PC-9 (cell line): ENCODE measurements around the gene MBD3L3. TPM values are rescaled to one million over a fixed set of nuclear protein-coding genes. Genes with fewer than 3 reads are reported as not detected.

Source experiments
- BruUV-seq: library from RNA; stranded (reverse); fragments of 400-500 nt; replicated peaks from 2 replicates; lab custom pipeline; 2021; lab: Mats Ljungman, UMichigan
- CTCF ChIA-PET: fragments of 300-600 bp; sonication (Branson Sonifier 250); formaldehyde crosslinking; loops from one replicate; lab custom pipeline; 2022; ENCODE audit warnings: antibody characterized with exemption; lab: Charles Lee
- POLR2A ChIA-PET: fragments of 300-600 bp; sonication (Branson Sonifier 250); formaldehyde crosslinking; loops from one replicate; lab custom pipeline; 2022; ENCODE audit warnings: antibody characterized with exemption; ENCODE audit not compliant: unreplicated experiment; lab: Charles Lee
- DNase-seq, 2 experiments: peaks; one replicate each; pipeline versions ENCODE4 v3.0.0 to v3.0.0-alpha.2; 2015 to 2022; ENCODE audit warnings: mixed read lengths in 1 of 2
- H2AFZ ChIP-seq: fragments of 200-600 bp; sonication (generic); 2 replicates; pipeline ENCODE4 v1.8.1; 2017; ENCODE audit warnings: antibody characterized with exemption
- H3F3A ChIP-seq: fragments of 200-600 bp; sonication (generic); 2 replicates; pipeline ENCODE4 v1.8.1; 2017; ENCODE audit warnings: antibody characterized with exemption, mild to moderate bottlenecking, low read depth; ENCODE audit not compliant: insufficient read depth
- H3K27ac ChIP-seq: fragments of 200-600 bp; sonication (generic); 2 replicates; pipeline ENCODE4 v1.6.1; 2016; ENCODE audit warnings: mixed run types
- H3K27me3 ChIP-seq: fragments of 200-600 bp; sonication (generic); 2 replicates; pipeline ENCODE4 v1.6.1; 2016; ENCODE audit warnings: low read depth, mixed run types; ENCODE audit not compliant: insufficient read depth
- H3K36me3 ChIP-seq: fragments of 200-600 bp; sonication (generic); 2 replicates; pipeline ENCODE4 v1.6.1; 2016; ENCODE audit warnings: low read depth, mixed run types
- H3K4me1 ChIP-seq: fragments of 200-600 bp; sonication (generic); replicated peaks from 2 replicates; pipeline ENCODE4 v1.6.1; 2016; ENCODE audit warnings: mixed run types; ENCODE audit not compliant: insufficient read depth
- H3K4me2 ChIP-seq: fragments of 200-600 bp; sonication (generic); 2 replicates; pipeline ENCODE4 v1.6.1; 2017; ENCODE audit warnings: mixed run types
- H3K4me3 ChIP-seq: fragments of 200-600 bp; sonication (generic); 2 replicates; pipeline ENCODE4 v1.6.1; 2016; ENCODE audit warnings: mixed run types
- H3K79me2 ChIP-seq: fragments of 200-600 bp; sonication (generic); 2 replicates; pipeline ENCODE4 v1.6.1; 2017; ENCODE audit warnings: low read depth, mixed run types
- H3K9me2 ChIP-seq: fragments of 200-600 bp; sonication (generic); 2 replicates; pipeline ENCODE4 v1.8.1; 2017; ENCODE audit warnings: mild to moderate bottlenecking; ENCODE audit not compliant: insufficient read depth
- H3K9me3 ChIP-seq: fragments of 200-600 bp; sonication (generic); 2 replicates; pipeline ENCODE4 v1.8.1; 2016; ENCODE audit warnings: low read depth; ENCODE audit not compliant: insufficient read depth
- H4K20me1 ChIP-seq: fragments of 200-600 bp; sonication (generic); 2 replicates; pipeline ENCODE4 v1.8.1; 2017; ENCODE audit not compliant: insufficient read depth
- EZH2 ChIP-seq: fragments of 200-600 bp; sonication (generic); IDR thresholded peaks from 2 replicates; pipeline ENCODE4 v1.8.0; 2017; ENCODE audit warnings: antibody characterized with exemption, low read depth
- intact Hi-C: fragments of 100-400 bp; cut with micrococcal nuclease; formaldehyde crosslinking; loops from one replicate; pipeline ENCODE4 v1.10.0; 2022; ENCODE audit not compliant: unreplicated experiment
- total RNA-seq: library from RNA; stranded (reverse); gene quantifications from 2 replicates; pipeline ENCODE4 v1.2.3, GENCODE V29; 2021
- TF ChIP-seq, protein P1 (sequence below): fragments of 200-600 bp; sonication (generic); conservative IDR thresholded peaks from 2 replicates; pipeline ENCODE4 v1.6.1; 2017; ENCODE audit warnings: mixed run types, antibody characterized with exemption, mild to moderate bottlenecking, moderate library complexity

Gene MBD3L3
- total RNA-seq, 1 experiment from 2014 or later: not detected

DNA sequence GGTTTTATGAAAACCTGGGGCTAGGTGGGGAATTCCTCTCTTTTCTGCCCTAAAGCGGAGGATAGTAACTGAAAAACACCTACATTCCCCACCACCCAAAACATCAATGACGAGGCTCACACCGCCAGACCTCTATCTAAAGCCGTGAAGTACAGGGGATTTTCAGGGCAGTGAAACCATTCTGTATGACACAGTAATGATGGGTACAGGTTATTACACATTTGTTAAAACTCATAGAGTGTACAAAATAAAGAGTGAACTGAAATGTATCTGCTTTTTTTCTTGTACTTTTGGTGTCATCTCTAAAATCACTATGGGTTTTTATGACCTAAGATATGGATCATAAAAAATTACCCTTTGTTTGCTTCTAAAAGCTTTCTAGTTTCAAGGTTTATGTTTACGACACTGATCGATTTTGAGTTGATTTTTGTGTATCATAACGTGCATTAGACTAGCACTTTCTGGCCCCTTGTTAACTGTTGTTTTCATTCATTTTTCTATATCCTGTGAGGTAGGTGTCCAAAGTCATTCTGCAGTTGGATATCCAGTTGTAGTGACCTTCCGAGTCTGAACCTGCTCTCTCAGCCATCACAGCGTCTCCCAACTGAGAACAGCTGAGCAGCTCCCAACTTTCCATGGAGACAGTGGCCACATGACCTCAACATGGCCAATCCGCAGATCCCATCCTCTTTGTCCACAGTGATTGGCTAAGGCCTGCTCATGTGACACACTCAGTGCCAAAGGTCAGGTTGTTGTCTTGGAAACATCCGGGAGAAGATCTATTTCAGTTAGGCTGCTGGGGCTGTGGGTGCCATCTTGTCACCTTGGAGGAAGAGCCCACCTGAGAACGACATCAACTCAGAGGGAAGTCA is 47.5 kb downstream of the MBD3L3 start:
- ChIA-PET CTCF (no interaction called here), POLR2A (no interaction called here)
- Histone ChIP-seq H3K4me2 (no peak overlapping the region), H4K20me1 (no peaks in the 10 kb centered on the region), H3K36me3 (no peaks in the 10 kb centered on the region), H3K27me3 (peaks cover 26% of the 10 kb centered on the region), H2AFZ (no peak overlapping the region), H3K79me2 (no peaks in the 10 kb centered on the region), H3F3A (no peaks in the 10 kb centered on the region), H3K4me3 (no peak overlapping the region), H3K27ac (no peak overlapping the region), H3K9me2 (no peaks in the 10 kb centered on the region), H3K9me3 (no peaks in the 10 kb centered on the region), H3K4me1 (no peaks in the 10 kb centered on the region)
- intact Hi-C loops: no loop called here
- TF ChIP-seq EZH2: no peak
- TF ChIP-seq, protein P1, sequence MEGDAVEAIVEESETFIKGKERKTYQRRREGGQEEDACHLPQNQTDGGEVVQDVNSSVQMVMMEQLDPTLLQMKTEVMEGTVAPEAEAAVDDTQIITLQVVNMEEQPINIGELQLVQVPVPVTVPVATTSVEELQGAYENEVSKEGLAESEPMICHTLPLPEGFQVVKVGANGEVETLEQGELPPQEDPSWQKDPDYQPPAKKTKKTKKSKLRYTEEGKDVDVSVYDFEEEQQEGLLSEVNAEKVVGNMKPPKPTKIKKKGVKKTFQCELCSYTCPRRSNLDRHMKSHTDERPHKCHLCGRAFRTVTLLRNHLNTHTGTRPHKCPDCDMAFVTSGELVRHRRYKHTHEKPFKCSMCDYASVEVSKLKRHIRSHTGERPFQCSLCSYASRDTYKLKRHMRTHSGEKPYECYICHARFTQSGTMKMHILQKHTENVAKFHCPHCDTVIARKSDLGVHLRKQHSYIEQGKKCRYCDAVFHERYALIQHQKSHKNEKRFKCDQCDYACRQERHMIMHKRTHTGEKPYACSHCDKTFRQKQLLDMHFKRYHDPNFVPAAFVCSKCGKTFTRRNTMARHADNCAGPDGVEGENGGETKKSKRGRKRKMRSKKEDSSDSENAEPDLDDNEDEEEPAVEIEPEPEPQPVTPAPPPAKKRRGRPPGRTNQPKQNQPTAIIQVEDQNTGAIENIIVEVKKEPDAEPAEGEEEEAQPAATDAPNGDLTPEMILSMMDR: no peak
- BruUV-seq: no TSS peak
- no peak for DNase-seq

DNA sequence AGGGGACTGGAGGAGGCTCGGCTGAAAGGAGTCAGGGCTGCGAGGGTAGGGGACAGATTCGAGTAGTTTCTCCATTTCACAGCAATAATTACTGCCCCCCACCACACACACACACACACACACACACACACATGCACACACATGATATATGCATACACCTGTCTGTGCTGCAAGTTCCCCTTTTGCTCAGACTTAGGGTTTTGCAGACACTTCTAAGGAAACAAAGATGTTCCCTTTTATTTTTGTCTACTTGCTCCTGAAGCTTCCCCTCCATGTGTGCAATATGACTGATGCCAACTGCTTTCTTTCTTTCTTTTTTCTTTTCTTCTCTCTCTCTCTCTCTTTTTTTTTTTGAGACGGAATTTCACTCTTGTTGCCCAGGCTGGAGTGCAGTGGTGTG is 50.6 kb downstream of the MBD3L3 start:
- no TSS peak for BruUV-seq
- Histone ChIP-seq H3K79me2 (no peaks in the 10 kb centered on the region), H3K4me3 (no peak overlapping the region), H3K27me3 (peaks cover 26% of the 10 kb centered on the region), H3K9me2 (no peaks in the 10 kb centered on the region), H3K36me3 (no peaks in the 10 kb centered on the region), H3K9me3 (no peaks in the 10 kb centered on the region), H2AFZ (no peak overlapping the region), H4K20me1 (no peaks in the 10 kb centered on the region), H3F3A (no peaks in the 10 kb centered on the region), H3K27ac (no peak overlapping the region), H3K4me2 (no peak overlapping the region), H3K4me1 (no peaks in the 10 kb centered on the region)
- ChIA-PET CTCF (no interaction called here), POLR2A (no interaction called here)
- DNase-seq: no peak
- no peak for TF ChIP-seq EZH2
- intact Hi-C loops: no loop called here

Other genes with a start within 250 kb of the MBD3L3 start
- gene ADGRE1, start 171.1 kb downstream of the MBD3L3 start, total RNA-seq: not detected in 2 replicates
- gene MBD3L2B, start 37.2 kb downstream of the MBD3L3 start, total RNA-seq: not detected in 2 replicates
- not detected in 2 replicates for gene MBD3L5, start 28.1 kb downstream of the MBD3L3 start, total RNA-seq
- not detected in 2 replicates for gene MBD3L4, start 18.5 kb downstream of the MBD3L3 start, total RNA-seq
- gene MBD3L2, start 9.4 kb downstream of the MBD3L3 start, total RNA-seq: not detected in 2 replicates
- 2.6 and 3.9 TPM in 2 replicates for gene ZNF557, start 11.0 kb upstream of the MBD3L3 start, total RNA-seq
- gene INSR, start 235.7 kb upstream of the MBD3L3 start, total RNA-seq: 9.3 and 18.9 TPM in 2 replicates